GM19452 (cell line): ENCODE results near the gene OR6X1.

ENCODE experiments used
- ATAC-seq: cut with Tn5 transposase; IDR thresholded peaks from one replicate; pipeline ENCODE4 v1.9.1; 2021; ENCODE audit not compliant: unreplicated experiment

OR6X1 gene

GRCh38 chr11:123754101-123754568 lies at the start of gene OR6X1:
Gene OR6X1 (minus strand): TSS chr11:123754518. CDS start chr11:123754518, 0 bp downstream.
- ATAC-seq: no peak

GRCh38 chr11:123801765-123802164 lies 47.4 kb upstream of the OR6X1 start:
- no peak for ATAC-seq

- ATAC-seq: no peak
Observed at GRCh38 chr11:123800036-123800435, 45.7 kb upstream of the OR6X1 start.

GRCh38 chr11:123799438-123799837 lies 45.1 kb upstream of the OR6X1 start:
- ATAC-seq: no peak

- ATAC-seq: no peak
Observed at GRCh38 chr11:123798513-123799252, 44.4 kb upstream of the OR6X1 start.

GRCh38 chr11:123798079-123798478 lies 43.8 kb upstream of the OR6X1 start:
- ATAC-seq: no peak

GRCh38 chr11:123797541-123797940 lies 43.2 kb upstream of the OR6X1 start:
- no peak for ATAC-seq

- no peak for ATAC-seq
Observed at GRCh38 chr11:123797114-123797513, 42.8 kb upstream of the OR6X1 start.

GRCh38 chr11:123796226-123796625 lies 41.9 kb upstream of the OR6X1 start:
- ATAC-seq: no peak

GRCh38 chr11:123783536-123783935 lies 29.2 kb upstream of the OR6X1 start:
- no peak for ATAC-seq

- no peak for ATAC-seq
Observed at GRCh38 chr11:123778511-123778910, 24.2 kb upstream of the OR6X1 start.

- no peak for ATAC-seq
Observed at GRCh38 chr11:123775715-123776549, 21.6 kb upstream of the OR6X1 start.

- no peak for ATAC-seq
Observed at GRCh38 chr11:123775289-123775688, 21.0 kb upstream of the OR6X1 start.

GRCh38 chr11:123773959-123774358 lies 19.6 kb upstream of the OR6X1 start:
- no peak for ATAC-seq

- no peak for ATAC-seq
Observed at GRCh38 chr11:123773026-123773425, 18.7 kb upstream of the OR6X1 start.

GRCh38 chr11:123771664-123772063 lies 17.3 kb upstream of the OR6X1 start:
- ATAC-seq: no peak

- ATAC-seq: no peak
Observed at GRCh38 chr11:123770712-123771111, 16.4 kb upstream of the OR6X1 start.

GRCh38 chr11:123765601-123766000 lies 11.3 kb upstream of the OR6X1 start:
- no peak for ATAC-seq

- ATAC-seq: no peak
Observed at GRCh38 chr11:123762422-123762821, 8.1 kb upstream of the OR6X1 start.

GRCh38 chr11:123760894-123761293 lies 6.6 kb upstream of the OR6X1 start:
- ATAC-seq: peak; percentile 82

- ATAC-seq: no peak
Observed at GRCh38 chr11:123757976-123758375, 3.7 kb upstream of the OR6X1 start.

GRCh38 chr11:123755813-123756212 lies 1.5 kb upstream of the OR6X1 start:
- no peak for ATAC-seq
